GM12878 (cell line): ENCODE data around the gene ADCY9. TPM values are rescaled to one million over a fixed set of nuclear protein-coding genes. Genes with fewer than 3 reads are reported as not detected.

ENCODE experiments used
- ATAC-seq: fragments of 200-7000 bp; cut with Tn5 transposase; 3 replicates; pipeline ENCODE4 v1.9.1; 2020; ENCODE audit warnings: mild to moderate bottlenecking, moderate library complexity
- BruUV-seq: library from RNA; stranded (reverse); fragments of 400-500 nt; replicated peaks from 2 replicates; lab custom pipeline; 2021; lab: Mats Ljungman, UMichigan
- CTCF ChIA-PET: fragments of 300-600 bp; sonication (Branson Sonifier 250); formaldehyde crosslinking; extraction: SDS; loops from one replicate; lab custom pipeline; 2021; ENCODE audit warnings: inconsistent platforms; lab: Yijun Ruan, JAX
- POLR2A ChIA-PET: fragments of 350-600 bp; formaldehyde crosslinking; extraction: SDS; loops from one replicate; lab custom pipeline; 2021; ENCODE audit warnings: inconsistent platforms; lab: Charles Lee
- RAD21 ChIA-PET: fragments of 300-600 bp; sonication (Branson Sonifier 250); formaldehyde crosslinking; loops from one replicate; lab custom pipeline; 2023; ENCODE audit warnings: antibody characterized with exemption; ENCODE audit not compliant: unreplicated experiment; lab: Charles Lee
- SMC1A ChIA-PET: fragments of 300-600 bp; sonication (Branson Sonifier 250); formaldehyde crosslinking; loops from one replicate; lab custom pipeline; 2023; ENCODE audit not compliant: unreplicated experiment, uncharacterized antibody; lab: Charles Lee
- DNase-seq: peaks from one replicate; pipeline ENCODE4 v3.0.0-alpha.2; 2011; ENCODE audit warnings: low read depth, low spot score
- FAIRE-seq: peaks from 3 replicates; lab custom pipeline; 2011; peaks lifted over from hg19 to GRCh38; lab: Jason Lieb, UNC
- H2AFZ ChIP-seq: 2 replicates; pipeline ENCODE4 v1.6.0; 2011; ENCODE audit warnings: low read depth, low read length, control low read depth; ENCODE audit not compliant: control insufficient read depth
- H3K27ac ChIP-seq: 2 replicates; pipeline ENCODE4 v1.5.1; 2011; ENCODE audit warnings: control low read depth; ENCODE audit not compliant: control insufficient read depth, insufficient read depth
- H3K27me3 ChIP-seq, 2 experiments: replicated peaks in 1 of 2; 2 replicates each; pipeline versions ENCODE4 v1.6.0 to v1.6.1; 2011; ENCODE audit warnings: low read length in 1 of 2; ENCODE audit not compliant: control insufficient read depth in 2 of 2, insufficient read depth in 2 of 2
- H3K36me3 ChIP-seq, 2 experiments: 2 replicates each; pipeline ENCODE4 v1.5.1; 2011; ENCODE audit warnings: low read length in 1 of 2; ENCODE audit not compliant: control insufficient read depth in 2 of 2, insufficient read depth in 2 of 2
- H3K4me1 ChIP-seq: 2 replicates; pipeline ENCODE4 v1.6.1; 2011; ENCODE audit warnings: mild to moderate bottlenecking, low read length, moderate library complexity, mixed read lengths; ENCODE audit not compliant: control insufficient read depth, insufficient read depth
- H3K4me2 ChIP-seq: 2 replicates; pipeline ENCODE4 v1.6.0; 2011; ENCODE audit warnings: control low read depth; ENCODE audit not compliant: control insufficient read depth, insufficient read depth
- H3K4me3 ChIP-seq: fragments of 200-600 bp; sonication (generic); 2 replicates; pipeline ENCODE4 v1.5.1; 2016
- H3K79me2 ChIP-seq: 2 replicates; pipeline ENCODE4 v1.6.0; 2011; ENCODE audit warnings: low read length; ENCODE audit not compliant: control insufficient read depth, insufficient read depth
- H3K9ac ChIP-seq: 2 replicates; pipeline ENCODE4 v1.8.0; 2011; ENCODE audit warnings: low read length, control low read depth, mixed read lengths; ENCODE audit not compliant: control insufficient read depth, insufficient read depth
- H3K9me3 ChIP-seq: replicated peaks from 3 replicates; pipeline ENCODE4 v1.5.1; 2011; ENCODE audit warnings: mild to moderate bottlenecking, low read length; ENCODE audit not compliant: control insufficient read depth, insufficient read depth
- H4K20me1 ChIP-seq: 2 replicates; pipeline ENCODE4 v1.6.0; 2011; ENCODE audit not compliant: control insufficient read depth, insufficient read depth
- ATF7 ChIP-seq: fragments of 450-650 bp; IDR thresholded peaks from 2 replicates; pipeline ENCODE4 v1.6.1; 2016; ENCODE audit warnings: low read depth, mild to moderate bottlenecking
- BCL3 ChIP-seq: IDR thresholded peaks from 2 replicates; pipeline ENCODE4 v1.6.1; 2011; ENCODE audit warnings: borderline replicate concordance, low read depth, mild to moderate bottlenecking, moderate library complexity, low read length; ENCODE audit not compliant: insufficient read depth, poor library complexity, severe bottlenecking
- CBX5 ChIP-seq: sonication (generic); IDR thresholded peaks from 2 replicates; pipeline ENCODE4 v1.6.1; 2016; ENCODE audit warnings: low read depth, moderate library complexity, mild to moderate bottlenecking, inconsistent platforms
- CREB1 ChIP-seq: IDR thresholded peaks from 2 replicates; pipeline ENCODE4 v1.6.1; 2012; ENCODE audit warnings: low read depth, mild to moderate bottlenecking, inconsistent platforms
- E2F4 ChIP-seq: IDR thresholded peaks from 2 replicates; pipeline ENCODE4 v1.6.1; 2012; ENCODE audit warnings: low read depth, low read length, improper control_type of control experiment
- E2F8 ChIP-seq: fragments of 450-650 bp; IDR thresholded peaks from 2 replicates; pipeline ENCODE4 v1.6.1; 2018; ENCODE audit warnings: mild to moderate bottlenecking, low read depth, moderate library complexity; ENCODE audit not compliant: partially characterized antibody
- GATAD2B ChIP-seq: fragments of 450-650 bp; conservative IDR thresholded peaks from 2 replicates; pipeline ENCODE4 v1.6.1; 2017; ENCODE audit warnings: low read depth, mild to moderate bottlenecking, moderate library complexity
- MAX ChIP-seq: IDR thresholded peaks from 2 replicates; pipeline ENCODE4 v1.6.1; 2012; ENCODE audit warnings: low read depth, low read length, improper control_type of control experiment
- MTA3 ChIP-seq: IDR thresholded peaks from 2 replicates; pipeline ENCODE4 v1.6.1; 2012; ENCODE audit warnings: low read length, inconsistent platforms, borderline replicate concordance
- MXI1 ChIP-seq: fragments of 150-350 bp; IDR thresholded peaks from 2 replicates; pipeline ENCODE4 v1.6.1; 2011; ENCODE audit warnings: low read depth, mild to moderate bottlenecking, inconsistent platforms, low read length, improper control_type of control experiment
- NFIC ChIP-seq: IDR thresholded peaks from 2 replicates; pipeline ENCODE4 v1.6.1; 2012; ENCODE audit warnings: low read depth, mild to moderate bottlenecking, inconsistent platforms, low read length, moderate library complexity
- NFXL1 ChIP-seq: fragments of 450-650 bp; IDR thresholded peaks from 2 replicates; pipeline ENCODE4 v1.6.1; 2017; ENCODE audit warnings: antibody characterized with exemption, mild to moderate bottlenecking, borderline replicate concordance
- PAX5 ChIP-seq: IDR thresholded peaks from 2 replicates; pipeline ENCODE4 v1.6.1; 2011; ENCODE audit warnings: low read depth, low read length, borderline replicate concordance
- RB1 ChIP-seq: fragments of 450-650 bp; formaldehyde crosslinking; IDR thresholded peaks from 2 replicates; pipeline ENCODE4 v1.6.1; 2017; ENCODE audit warnings: mild to moderate bottlenecking, borderline replicate concordance
- SIN3A ChIP-seq: IDR thresholded peaks from 2 replicates; pipeline ENCODE4 v1.6.1; 2012; ENCODE audit warnings: low read depth, low read length, improper control_type of control experiment
- TAF1 ChIP-seq: IDR thresholded peaks from 2 replicates; pipeline ENCODE4 v1.6.1; 2011; ENCODE audit warnings: mild to moderate bottlenecking, low read depth, low read length, borderline replicate concordance
- ZNF384 ChIP-seq: IDR thresholded peaks from 2 replicates; pipeline ENCODE4 v1.6.1; 2012; ENCODE audit warnings: low read depth, mild to moderate bottlenecking, low read length, improper control_type of control experiment, borderline replicate concordance
- WGBS: methylation state at CpG from one replicate; pipeline ENCODE4 v1.1.6; 2016; ENCODE audit warnings: low lambda C conversion rate; ENCODE audit not compliant: insufficient replicate concordance, insufficient coverage; ENCODE audit errors: missing lambda C conversion rate; 5-methylcytosine and 5-hydroxymethylcytosine counted together
- in situ Hi-C: fragments of 300-500 bp; cut with MboI; formaldehyde crosslinking; loops from 9 replicates; pipeline ENCODE4 v1.14.3; 2018; ENCODE audit warnings: mixed read lengths
- intact Hi-C: fragments of 100-400 bp; cut with micrococcal nuclease; formaldehyde crosslinking; loops from one replicate; pipeline ENCODE4 v1.14.2; 2022; ENCODE audit not compliant: unreplicated experiment
- polyA plus RNA-seq, 11 experiments: library from polyadenylated mRNA; depleted of rRNA in 4 of 11; unstranded in 6 of 11; stranded (reverse) in 5 of 11; fragments of >200 nt; fragmentation: Nextera tagmentation in 4 of 11; fragmentation: Illumina TruSeq in 1 of 11; extraction: Ambion mirVana in 4 of 11; extraction: Trizol in 1 of 11; gene quantifications; 1 replicate in 1 of 11; 2 replicates in 10 of 11; pipeline versions ENCODE4 v1.2.1 to v1.2.3, GENCODE V29; 2011 to 2016; ENCODE audit warnings: inconsistent platforms in 2 of 11, missing spikeins in 2 of 11, low read depth in 1 of 11
- total RNA-seq, 4 experiments: library from RNA; depleted of rRNA in 3 of 4; stranded (reverse); fragments of >200 nt in 3 of 4; fragmentation: Illumina TruSeq in 1 of 4; extraction: Trizol in 1 of 4; gene quantifications; 2 replicates each; pipeline versions ENCODE4 v1.2.1 to v1.2.3, GENCODE V29; 2013 to 2021

Gene ADCY9
- total and polyA plus RNA-seq, 10 of the 15 experiments (the other 5 are each of a cell fraction or from before 2014, with no cell fraction given): 0.09 to 0.41 (median 0.15) TPM; not detected in 3

GRCh38 chr16:4135537-4135936 lies 19.3 kb upstream of the ADCY9 start:
- ATAC-seq: no peak
- in situ Hi-C loops (no loop called here), intact Hi-C loops (no loop called here)
- ChIA-PET RAD21 (no interaction called here), POLR2A (no interaction called here), CTCF (interaction anchor here (1.5 kb wide), 1 partner anchor 174 kb away, joined by 3 read pairs; no protein-coding TSS in a partner anchor)
- no peak overlapping the region for H3K4me2 ChIP-seq
- no peaks in the 10 kb centered on the region for H4K20me1 ChIP-seq
- no peaks in the 10 kb centered on the region for H3K4me1 ChIP-seq
- H3K27me3 ChIP-seq: no peaks in the 10 kb centered on the region; a peak in 1 of 4 replicates
- H3K9ac ChIP-seq: no peak overlapping the region
- WGBS: 100% methylated on average over 1 of the region's 1 CpG
- H3K27ac ChIP-seq: no peak overlapping the region
- no peak overlapping the region for H3K4me3 ChIP-seq
- no peak for TF ChIP-seq NFXL1
- TF ChIP-seq CBX5: no peak
- TF ChIP-seq TAF1: no peak
- no peak for TF ChIP-seq RB1
- TF ChIP-seq E2F8: no peak
- no peak for TF ChIP-seq MTA3
- TF ChIP-seq BCL3: no peak
- no peak for TF ChIP-seq GATAD2B
- no peak for TF ChIP-seq MAX
- TF ChIP-seq ATF7: no peak
- TF ChIP-seq SIN3A: no peak
- no peak for TF ChIP-seq E2F4
- no peak for TF ChIP-seq ZNF384
- no peak for TF ChIP-seq NFIC
- no peak for TF ChIP-seq PAX5
- TF ChIP-seq MXI1: no peak
- no peak for TF ChIP-seq CREB1
- TF ChIP-seq, all 136 proteins: peak for 0
- Histone ChIP-seq H3K9me3 (peaks cover 7% of the 10 kb centered on the region; the same call in 2 of the 3 replicates), H3K36me3 (no peaks in the 10 kb centered on the region), H3K79me2 (no peaks in the 10 kb centered on the region), H2AFZ (no peak overlapping the region)
- SMC1A ChIA-PET: no interaction called here
- DNase-seq (no peak), FAIRE-seq (no peak)
- no TSS peak for BruUV-seq
